Stimulated activated CD4-positive, alpha-beta T cell treated with anti-CD3 and anti-CD28 coated beads, Interleukin-12 subunit alpha, Interleukin-12 subunit beta, amount 100 ng/mL, for 4 hours (primary cell): Measurements from ENCODE around the gene MED27.

ENCODE experiments used
- DNase-seq: peaks from one replicate; pipeline ENCODE4 v3.0.0-alpha.2; 2020

MED27 gene, protein sequence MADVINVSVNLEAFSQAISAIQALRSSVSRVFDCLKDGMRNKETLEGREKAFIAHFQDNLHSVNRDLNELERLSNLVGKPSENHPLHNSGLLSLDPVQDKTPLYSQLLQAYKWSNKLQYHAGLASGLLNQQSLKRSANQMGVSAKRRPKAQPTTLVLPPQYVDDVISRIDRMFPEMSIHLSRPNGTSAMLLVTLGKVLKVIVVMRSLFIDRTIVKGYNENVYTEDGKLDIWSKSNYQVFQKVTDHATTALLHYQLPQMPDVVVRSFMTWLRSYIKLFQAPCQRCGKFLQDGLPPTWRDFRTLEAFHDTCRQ

DNA sequence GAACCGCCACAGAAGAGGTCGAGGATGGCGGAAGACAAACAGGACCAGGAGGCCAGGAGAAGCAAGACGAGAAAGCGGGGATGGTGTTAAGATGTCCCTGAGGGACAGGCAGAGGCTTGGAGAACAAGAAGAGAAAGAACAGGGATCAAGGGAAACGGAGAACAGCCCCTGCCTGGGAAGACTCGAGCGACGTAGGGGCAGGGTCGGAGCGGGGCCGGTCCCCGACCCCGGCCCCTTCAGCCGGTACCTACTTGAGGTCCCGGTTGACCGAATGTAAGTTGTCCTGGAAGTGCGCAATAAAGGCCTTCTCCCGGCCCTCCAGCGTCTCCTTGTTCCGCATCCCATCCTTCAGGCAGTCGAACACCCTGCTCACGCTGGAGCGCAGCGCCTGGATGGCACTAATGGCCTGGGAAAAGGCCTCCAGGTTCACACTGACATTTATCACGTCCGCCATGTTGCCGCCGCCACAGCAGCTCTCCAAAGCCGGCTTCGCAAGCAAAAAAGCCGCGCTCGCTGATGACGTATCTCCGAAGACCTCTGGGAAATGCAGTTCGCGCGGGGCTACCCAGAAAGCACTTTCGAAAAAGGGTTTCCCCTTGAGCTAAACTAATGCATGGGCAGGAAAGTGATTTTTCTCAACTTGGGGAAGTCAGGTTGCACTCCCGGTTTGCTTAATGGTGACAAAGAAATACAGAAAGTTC is at the start of gene MED27:
Gene MED27 (minus strand): TSS at position 477 of the 701 bp plus-strand sequence. CDS start 23 bp downstream, at position 454.
- DNase-seq = peak; percentile 89

DNA sequence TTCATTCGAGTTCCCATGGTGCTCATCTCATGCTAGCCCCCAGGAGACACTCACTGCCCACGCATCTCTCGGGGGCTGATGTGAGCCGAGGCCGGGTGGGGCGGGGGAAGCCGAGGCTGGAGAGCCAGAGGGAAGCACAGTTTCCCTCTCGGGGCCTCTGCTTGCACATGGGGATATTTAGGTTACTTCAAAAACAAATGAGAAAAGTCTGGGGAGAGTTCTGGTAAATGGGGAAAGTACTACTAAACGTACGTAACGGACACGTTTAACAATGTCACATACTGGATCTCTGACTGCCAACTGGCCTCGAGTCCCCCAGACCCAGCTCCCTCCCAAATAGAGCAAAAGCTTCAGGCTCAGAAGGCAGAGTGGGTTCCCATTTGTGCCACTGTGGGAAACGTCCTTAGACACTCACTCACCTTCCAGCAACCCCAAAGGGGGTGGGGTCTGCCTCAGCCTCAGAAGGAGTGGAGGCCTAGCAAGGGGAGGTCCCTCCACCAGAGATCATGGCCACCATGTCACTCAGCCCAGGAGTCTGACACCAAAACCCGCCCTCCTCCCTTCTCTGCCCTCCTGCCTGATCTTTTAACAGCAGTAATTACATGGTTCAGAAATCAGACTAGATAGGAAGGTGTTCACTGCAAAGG is 48.3 kb upstream of the MED27 start:
- DNase-seq = no peak

DNA sequence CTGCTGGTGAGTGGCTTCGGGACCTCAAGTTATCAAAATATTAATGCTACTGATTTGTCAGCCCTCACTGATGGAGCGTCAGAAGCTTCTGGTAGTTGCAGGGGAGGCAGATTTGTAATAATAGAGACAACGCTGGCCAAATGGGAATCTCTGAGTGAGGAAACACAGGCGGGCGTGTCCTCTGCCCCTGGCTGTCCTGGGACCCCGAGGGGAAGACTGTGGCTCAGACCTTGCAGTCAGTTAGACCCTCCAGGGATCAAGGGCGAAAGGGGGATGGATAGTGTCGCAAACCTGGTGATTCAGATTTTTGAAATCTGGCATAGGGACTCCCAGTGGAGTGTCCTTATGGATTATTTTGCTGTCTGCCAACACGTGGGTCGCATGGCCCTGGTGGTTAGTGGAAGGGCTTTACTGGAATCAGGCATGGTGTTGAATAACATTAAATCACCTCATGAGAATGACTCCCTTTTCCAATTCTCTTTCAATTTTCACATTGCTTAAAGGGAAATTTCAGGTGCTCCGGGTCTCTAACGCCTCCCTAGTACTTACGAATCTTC is 47.1 kb upstream of the MED27 start:
- no peak for DNase-seq

DNA sequence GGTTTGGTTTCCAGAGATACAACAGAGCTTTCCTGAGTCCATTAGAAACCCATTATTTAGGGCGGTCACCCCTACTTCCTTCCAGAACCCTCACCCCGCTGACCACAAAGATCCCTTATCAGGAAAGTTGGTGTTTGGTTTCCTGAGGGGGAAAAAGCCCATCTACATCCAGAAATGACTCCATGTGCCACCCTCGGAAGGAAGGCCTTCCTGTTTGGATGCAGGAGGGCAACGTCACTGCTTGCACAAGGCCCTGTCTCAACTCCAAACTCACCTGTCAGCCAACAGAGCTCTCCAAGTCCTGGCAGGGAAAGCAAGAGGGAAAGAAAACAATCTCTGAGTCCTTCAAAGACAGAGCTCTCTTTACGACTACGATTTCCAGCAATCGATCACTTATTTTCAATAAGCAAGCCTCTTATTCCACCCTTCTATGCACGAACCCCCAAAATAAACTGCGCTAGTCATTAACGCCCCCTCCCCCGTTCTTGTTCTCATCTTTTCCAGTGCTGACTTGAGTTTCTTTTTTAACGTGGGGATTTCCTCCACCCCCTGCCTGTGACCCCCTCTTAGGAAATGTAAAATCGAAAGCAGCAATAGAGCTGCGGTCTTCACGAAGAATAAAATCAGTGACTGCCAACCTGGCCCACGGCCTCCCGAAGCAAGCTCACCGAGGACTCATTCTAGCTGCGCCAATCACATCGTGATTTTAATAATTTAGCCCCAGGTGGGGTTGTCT is 46.4 kb upstream of the MED27 start:
- DNase-seq = no peak

DNA sequence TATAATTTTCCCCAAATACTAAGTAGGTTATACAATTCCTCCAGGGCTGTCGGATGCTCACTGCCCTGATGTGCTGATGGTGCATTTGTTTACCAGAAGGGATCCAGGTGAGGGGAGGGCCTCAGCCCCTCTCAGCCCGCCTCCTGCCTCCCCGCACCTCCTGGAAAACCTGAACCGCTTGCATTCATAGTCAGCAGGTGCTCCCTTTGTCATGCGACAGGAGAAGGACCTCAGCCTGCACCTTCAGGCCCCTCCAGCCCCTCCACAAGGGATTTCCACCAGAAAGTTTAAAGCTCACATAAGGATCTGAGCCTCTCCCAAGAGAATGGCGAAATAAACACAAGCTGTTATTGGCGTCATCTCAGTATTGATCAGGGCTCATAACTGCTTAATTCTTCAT is 45.7 kb upstream of the MED27 start:
- no peak for DNase-seq

DNA sequence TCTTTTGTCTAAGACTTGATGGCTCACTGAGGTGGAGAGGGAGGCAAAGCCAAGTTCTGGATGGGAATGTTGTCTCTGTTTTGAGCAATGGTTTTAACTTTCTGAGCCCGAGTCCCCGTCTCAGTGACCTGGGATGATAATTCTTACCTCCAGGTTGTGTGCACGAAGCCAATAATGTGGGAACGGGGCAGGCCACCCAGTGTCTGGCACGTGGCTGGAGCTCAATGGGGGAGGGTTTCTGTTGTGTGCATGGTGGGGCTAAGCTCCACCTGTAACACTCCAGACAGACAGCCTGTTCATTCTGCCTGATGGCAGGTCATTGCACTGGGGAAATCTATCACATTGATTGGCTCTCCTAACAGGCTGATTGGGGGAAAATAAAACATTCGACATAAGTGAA is 45.1 kb upstream of the MED27 start:
- DNase-seq = no peak

DNA sequence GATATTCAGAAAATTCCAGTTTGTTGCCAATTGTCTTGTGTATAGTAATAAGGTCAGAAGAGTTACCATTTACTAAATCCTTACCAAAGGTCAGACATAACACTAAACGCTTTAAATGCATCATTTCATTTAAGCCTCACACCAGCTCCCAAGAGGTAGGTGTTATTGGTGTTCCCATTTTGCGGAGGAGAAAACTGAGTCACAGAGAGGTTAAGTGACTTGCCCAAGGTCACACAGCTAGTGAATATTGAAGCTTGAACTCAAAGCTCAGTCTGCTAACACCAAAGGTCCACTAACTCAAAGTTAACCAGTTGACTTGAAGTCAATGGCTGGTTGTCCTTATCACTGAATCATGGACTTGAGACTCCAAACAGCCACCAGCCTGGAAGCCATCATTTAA is 41.4 kb upstream of the MED27 start:
- DNase-seq = no peak

DNA sequence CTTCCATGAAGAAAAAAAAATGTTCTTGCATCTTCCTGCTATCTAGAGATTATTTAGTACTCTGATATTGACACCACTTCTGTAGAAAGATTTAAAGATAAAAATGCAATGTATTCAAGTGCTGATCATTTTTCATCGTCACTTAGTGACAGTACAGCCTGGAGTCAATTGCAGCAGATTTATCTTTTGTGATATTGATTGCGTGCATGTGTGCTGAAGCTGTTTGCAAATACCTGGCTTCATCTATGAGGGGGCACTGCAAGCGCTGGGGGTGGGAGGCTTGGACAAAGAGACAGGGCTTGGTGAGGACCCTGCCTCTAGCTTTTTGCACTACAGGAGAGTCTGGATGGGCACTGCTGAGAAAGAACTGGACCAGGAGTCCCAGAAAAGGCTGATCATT is 38.0 kb upstream of the MED27 start:
- no peak for DNase-seq

DNA sequence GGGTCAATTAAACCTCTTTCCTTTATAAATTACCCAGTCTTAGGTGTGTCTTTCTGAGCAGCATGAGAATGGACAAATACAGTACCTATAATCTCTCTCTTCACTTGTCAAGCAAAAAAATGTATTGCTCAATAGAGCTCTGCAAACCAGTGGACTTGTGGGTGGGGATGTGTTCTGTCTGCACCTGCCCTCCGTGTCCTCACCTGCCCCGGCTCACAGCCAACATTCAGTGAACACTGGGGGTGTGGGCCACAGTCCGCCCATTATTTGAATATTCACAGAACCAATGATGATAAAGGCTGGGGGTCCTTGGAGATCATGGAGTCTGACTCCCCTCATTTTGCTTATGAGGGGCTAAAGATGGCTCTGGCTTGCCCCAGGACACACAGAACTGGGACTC is 36.9 kb upstream of the MED27 start:
- no peak for DNase-seq

DNA sequence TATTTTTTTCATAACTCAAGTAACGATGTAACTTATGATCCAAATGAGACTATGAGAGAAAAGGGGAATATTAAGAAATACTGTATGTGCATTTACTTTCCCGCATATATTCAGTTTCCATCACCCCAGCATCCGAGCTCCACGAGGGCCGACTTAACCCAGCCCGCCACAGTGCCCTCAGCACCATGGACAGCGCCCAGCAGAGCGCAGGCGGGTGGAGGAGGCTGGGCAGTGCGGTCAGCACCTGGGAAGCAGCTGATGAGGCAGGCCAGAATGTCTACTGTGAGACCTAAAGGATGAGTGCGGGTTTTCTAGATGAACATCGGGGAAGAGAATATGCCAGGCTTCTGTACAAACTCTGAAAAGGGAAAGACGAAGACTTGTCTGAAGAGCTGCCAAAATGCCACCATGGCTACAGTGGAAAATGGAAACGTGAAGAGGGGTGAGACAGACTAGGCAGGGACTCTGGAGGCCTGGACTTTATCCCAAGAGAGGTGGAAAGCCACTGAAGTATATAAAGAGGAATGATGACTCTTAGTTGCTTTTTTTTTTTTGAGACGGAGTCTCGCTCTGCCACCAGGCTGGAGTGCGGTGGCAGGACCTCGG is 34.5 kb upstream of the MED27 start:
- DNase-seq = peak; percentile 29

DNA sequence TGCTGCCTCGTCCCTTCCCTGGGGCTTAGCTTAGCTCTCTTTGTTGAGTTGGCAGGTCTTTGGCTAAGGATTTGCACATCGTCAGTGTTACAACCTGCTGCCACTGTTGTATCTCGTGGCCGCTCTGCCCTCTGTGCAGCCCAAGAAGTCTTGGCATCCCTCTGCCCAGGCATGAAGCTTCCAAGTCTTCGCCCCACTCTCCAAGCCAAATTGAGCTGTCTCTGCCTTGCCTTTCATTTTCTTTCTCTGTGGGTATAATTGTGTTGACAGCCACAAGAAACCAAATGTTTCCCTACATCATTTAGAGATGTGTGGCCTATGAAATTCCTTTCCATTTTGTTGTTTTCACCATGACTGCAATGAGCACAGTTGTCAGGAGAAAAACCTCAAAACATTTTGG is 29.6 kb upstream of the MED27 start:
- no peak for DNase-seq

DNA sequence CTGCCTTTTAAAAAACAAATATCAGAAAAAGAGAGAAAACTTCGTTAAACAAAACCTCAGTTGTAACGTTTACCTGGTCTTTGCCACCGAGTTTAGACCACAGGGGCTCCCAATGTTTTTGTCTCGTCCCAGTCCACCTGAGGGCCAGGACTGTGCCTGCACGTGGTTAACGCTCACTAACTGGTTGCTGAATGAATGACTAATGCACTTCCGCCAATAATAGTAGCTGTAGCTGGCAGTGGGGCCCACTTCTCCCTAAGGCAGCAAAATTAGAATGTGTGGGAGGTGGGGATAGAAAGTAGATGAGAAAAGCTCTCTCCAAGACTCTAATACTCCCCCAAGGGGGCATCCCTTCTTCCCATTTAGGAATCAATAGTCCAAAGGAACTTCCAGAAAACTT is 29.1 kb upstream of the MED27 start:
- DNase-seq = no peak

DNA sequence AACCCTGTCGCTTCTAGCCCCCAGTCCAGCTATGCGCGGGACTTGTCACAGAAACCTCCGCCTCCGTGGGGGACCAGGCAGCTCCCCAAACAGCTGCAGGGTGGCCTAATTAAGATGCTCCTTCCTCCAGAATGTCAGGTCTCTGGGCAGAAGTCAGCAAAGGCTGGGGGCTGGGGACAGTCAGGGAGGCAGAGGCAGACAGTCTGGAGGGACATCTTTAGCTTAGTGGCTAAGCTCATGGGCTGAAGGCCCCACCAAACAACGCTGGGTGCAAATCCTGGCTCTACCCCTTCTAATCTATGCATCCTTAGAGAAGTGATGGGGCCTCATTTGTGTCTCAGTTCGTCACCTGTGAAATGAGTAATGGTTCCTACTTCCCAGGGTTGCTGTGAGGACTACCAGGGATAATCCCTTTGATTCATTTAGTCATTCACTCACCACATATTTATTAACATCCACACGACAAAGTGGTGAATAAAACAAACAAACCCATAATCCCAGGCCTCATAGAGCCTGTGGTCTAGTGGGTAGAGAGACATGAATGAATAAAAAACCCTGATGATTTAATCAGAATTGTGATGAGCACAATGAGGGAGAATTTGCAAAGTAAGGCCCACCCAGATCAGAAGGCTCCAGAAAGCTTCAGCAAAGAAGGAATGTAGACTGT is 20.2 kb upstream of the MED27 start:
- DNase-seq = no peak

DNA sequence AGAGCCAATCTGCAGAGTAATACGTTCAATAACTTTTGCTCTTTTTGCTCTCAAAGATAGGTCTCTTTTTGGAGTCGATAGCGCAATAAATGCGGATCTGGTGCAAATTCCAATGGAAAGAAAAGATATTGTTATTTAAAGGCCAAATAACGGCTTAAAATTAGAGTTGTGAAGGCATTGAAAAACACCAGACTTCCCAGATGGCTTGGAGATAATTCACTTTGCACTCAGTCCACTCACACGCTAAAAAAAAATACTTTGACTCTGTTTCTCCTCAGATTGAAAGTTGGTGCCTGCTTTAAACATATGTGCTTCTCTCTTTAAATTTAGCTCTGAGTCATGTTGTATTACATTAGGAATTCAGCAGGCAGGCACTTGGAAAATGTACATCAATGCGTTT is 19.5 kb upstream of the MED27 start:
- no peak for DNase-seq

DNA sequence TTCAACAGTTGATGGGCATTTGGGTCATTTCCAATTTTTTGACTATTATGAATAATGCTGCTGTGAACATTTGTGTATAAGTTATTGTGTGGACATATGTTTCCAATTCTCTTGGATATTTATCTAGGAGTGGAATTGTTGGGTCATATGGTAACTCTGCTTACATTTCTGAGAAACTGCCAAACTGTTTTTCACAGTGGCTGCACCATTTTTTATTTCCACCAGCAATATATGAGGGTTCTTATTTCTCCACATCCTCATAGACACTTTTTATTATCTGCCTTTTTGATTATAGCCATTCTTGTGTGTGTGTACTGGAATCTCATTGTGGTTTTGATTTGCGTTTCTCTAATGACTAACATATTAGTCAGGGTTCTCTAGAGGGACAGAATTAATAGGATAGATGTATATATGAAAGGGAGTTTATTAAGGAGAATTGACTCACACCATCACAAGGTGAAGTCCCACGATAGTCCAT is 14.7 kb upstream of the MED27 start:
- DNase-seq = no peak

DNA sequence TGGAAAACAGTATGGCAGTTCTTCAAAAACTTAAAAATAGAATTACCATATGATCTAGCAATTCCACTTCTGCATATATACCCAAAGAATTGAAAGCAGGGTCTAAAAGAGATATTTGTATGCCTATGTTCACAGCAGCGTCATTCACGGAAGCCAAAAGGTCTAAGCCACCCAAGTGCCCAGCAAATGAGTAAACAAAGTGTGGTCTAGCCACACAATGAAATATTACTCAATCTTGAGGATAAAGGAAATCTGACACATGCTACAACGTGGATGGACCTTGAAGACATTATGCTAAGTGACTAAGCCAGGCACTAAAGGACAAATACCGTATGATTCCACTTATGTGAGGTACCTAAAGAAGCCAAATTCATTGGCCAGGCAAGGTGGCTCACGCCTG is 11.1 kb upstream of the MED27 start:
- no peak for DNase-seq

DNA sequence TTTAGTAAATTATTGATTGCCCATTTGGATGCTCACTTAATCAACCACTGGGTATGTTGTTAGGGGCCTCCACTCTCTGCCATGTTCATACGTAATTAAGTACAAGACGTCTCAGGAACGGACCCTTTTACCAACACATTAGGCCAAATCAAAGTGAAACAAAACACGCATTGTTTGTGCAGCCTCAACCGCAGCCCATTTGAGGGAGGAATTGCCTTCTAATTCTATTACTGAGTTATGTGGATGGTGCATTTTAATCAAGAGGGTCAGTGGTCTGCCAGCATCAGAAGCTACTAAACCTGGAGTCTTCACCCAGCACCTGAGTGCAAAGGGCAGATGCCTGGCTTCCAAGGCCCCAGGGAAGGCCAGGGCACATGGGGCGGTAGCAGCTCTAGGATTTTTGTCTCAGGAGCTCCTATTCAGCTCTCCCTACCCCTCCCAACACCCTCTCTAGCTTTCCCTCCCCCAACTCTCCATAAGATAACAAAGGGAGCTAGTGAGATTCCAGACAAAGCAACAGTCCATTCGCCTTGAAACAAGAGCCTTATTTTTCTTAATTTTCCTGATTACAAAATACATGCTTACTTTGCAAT is 7.9 kb upstream of the MED27 start:
- DNase-seq = no peak

DNA sequence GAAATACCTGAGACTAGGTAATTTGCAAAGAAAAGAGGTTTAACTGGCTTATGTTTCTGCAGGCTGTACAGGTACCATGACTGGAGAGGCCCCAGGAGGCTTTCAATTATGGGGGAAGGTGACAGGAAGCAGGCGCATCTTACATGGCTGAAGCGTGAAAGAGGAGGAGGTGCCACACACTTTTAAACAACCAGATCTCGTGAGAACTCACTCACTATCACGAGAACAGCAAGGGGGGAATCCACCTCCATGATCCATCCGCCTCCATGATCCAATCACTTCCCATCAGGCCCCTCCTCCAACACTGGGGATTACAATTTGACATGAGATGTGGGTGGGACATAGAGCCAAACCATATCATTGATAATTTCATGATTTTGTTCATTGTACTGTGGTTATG is 2.5 kb upstream of the MED27 start:
- no peak for DNase-seq

DNA sequence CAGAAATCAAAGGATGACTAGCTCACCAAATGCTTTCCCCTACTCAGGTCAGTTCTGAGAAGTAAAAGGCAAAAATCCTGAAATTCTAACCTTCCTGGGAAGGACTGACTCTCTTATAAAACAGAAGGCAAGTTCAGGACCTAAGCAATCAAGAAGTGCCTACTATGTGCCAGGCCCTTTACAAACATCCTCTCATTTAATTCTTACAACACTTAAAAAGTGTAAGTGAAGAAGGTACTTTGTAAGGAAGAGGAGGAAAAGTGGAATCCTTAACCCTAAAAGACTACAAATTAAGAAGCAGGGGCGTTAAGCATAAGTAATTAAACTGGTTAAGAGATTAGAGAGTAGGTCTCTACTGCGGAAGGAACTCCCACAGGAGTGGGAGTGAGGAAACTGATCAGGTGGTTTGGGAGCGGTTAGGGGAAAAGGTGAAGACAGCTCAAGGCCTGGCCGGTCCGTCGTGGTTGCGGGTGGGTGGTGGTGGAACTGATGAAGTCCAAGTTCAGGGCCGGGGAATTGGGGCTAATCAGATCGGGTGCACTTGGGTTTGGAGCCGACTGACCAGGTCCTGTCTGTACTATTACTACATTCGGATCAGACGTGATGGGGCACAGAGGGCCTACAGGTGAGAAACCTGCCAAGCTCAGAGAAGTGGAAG is 839 bp downstream of the MED27 start:
- DNase-seq = no peak

DNA sequence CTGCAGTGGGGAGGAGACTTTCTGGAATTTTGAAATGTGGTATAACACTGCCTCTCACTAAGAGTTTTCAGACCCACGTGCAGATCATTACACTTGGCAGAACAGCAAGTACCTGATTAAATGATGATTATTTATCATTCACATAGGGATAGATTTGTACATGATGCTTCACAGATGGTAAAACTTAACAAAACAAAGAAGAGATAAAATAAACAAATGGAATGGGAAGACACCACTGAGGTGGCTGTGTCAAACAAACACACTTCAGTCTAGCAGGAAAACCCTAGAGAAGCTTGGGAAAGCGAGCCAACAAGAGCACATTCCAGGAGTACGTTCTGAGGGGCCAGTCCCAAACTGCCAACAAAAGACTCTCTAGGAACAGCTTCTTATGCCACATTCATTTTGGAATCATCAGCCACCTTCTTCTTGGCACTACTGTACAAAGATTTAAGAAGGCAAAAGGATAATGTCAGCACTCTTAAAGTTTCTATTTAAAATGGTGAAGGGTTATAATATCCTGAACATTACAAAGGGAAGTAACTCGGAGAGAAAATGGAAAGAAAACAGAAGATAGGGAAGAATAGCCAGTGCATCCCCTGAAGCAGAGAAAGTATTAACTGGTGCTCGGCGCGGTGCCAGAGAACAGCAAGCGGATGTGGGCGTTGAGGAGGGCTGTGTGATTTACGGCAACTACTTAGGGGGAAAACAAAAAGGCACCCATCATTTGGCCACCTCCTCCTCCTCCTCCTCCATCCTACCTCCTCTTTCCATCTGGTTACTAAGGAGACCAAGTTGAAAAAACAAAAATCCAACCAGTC is 1.6 kb downstream of the MED27 start:
- DNase-seq = no peak
